Ovary (tissue), 9 donors: ENCODE results near the gene TMED1. TPM values are rescaled to one million over a fixed set of nuclear protein-coding genes. Genes with fewer than 3 reads are reported as not detected.
"Not testable (repeated sequence)": the region's sequence is repeated elsewhere in the genome, so short reads cannot be mapped to it uniquely, and the experiment has no call there.

Source experiments
- DNase-seq, 5 donors: peaks; one replicate each; pipeline ENCODE4 v3.0.0-alpha.2; 2019 to 2020
- H3K27ac ChIP-seq, 2 donors: fragments of 200-600 bp; one replicate each; pipeline versions ENCODE4 v1.5.1 to v1.8.0; 2019 to 2022
- H3K27me3 ChIP-seq: fragments of 200-600 bp; one replicate; pipeline ENCODE4 v1.8.0; 2022
- H3K36me3 ChIP-seq: fragments of 200-600 bp; sonication (generic); one replicate; pipeline ENCODE4 v1.5.1; 2019
- H3K4me1 ChIP-seq: one replicate; pipeline ENCODE4 v1.8.1; 2013; ENCODE audit warnings: mild to moderate bottlenecking, moderate library complexity; ENCODE audit not compliant: insufficient read depth
- H3K4me3 ChIP-seq: fragments of 200-600 bp; sonication (generic); one replicate; pipeline ENCODE4 v1.5.1; 2017
- H3K9me3 ChIP-seq, 2 donors: fragments of 200-600 bp in 1 of 2; sonication (generic) in 1 of 2; one replicate each; pipeline versions ENCODE4 v1.5.1 to v1.8.1; 2013 to 2019; ENCODE audit warnings: mild to moderate bottlenecking in 1 of 2, moderate library complexity in 1 of 2
- CTCF ChIP-seq, 3 donors: fragments of 450-650 bp in 2 of 3; fragments of 200-600 bp in 1 of 3; IDR thresholded peaks; one replicate each; pipeline versions ENCODE4 v1.5.1 to v1.8.0; 2016 to 2022; ENCODE audit warnings: antibody characterized with exemption in 3 of 3, mild to moderate bottlenecking in 1 of 3
- EP300 ChIP-seq: sonication (generic); formaldehyde crosslinking; IDR thresholded peaks from one replicate; pipeline ENCODE4 v1.6.1; 2017; ENCODE audit warnings: antibody characterized with exemption
- POLR2A ChIP-seq: fragments of 450-650 bp; IDR thresholded peaks from one replicate; pipeline ENCODE4 v1.6.1; 2017; ENCODE audit warnings: antibody characterized with exemption, mild to moderate bottlenecking, moderate library complexity
- WGBS, 3 donors: extraction: QIAGEN DNeasy Blood & Tissue Kit in 1 of 3; methylation state at CpG; one replicate each; pipeline versions ENCODE4 v1.1.5 to v1.1.7; 2013 to 2017; 5-methylcytosine and 5-hydroxymethylcytosine counted together
- intact Hi-C, 4 donors: fragments of 100-400 bp; cut with DNase I; formaldehyde crosslinking; loops; one replicate each; pipeline versions ENCODE4 v1.11.0 to v1.15.1; 2022 to 2023
- polyA plus RNA-seq, 2 donors: library from polyadenylated mRNA; stranded (reverse); fragments of 200-250 nt in 1 of 2; fragments of 350-450 nt in 1 of 2; fragmentation: Illumina TruSeq in 1 of 2; extraction: RNeasy Lipid Tissue Mini Kit (QIAGEN cat#74804) in 1 of 2; gene quantifications; one replicate each; pipeline ENCODE4 v1.2.3, GENCODE V29; 2013 to 2014
- total RNA-seq, 7 donors: library from RNA; depleted of rRNA in 2 of 7; stranded (reverse); fragments of >200 nt in 2 of 7; fragmentation: NEBNext Ultra II Directional in 3 of 7; extraction: Animal tissue kit (Norgen Biotek cat#: 25700) in 3 of 7; gene quantifications; one replicate each; pipeline versions ENCODE4 v1.1.0 to v1.2.4, GENCODE V29; 2016 to 2023
- donor health status: DM: no; HTN: no; CAD: no; lungs with moderate emphysema.
- donor health status: DM: no; HTN: no; CAD: no.
- donor health status: Bipolar disorder and iron deficiency.
- donor health status: DM: yes; HTN: yes; CAD: no.
- donor health status: DM: no; HTN: no; CAD: no.
- donor health status: DM: yes; HTN: yes; CAD: no.

Gene TMED1
- total and polyA plus RNA-seq, 9 donors: 9.3 to 53.8 (median 29.1) TPM

- intact Hi-C loops: no loop called here
- TF ChIP-seq CTCF (IDR thresholded peaks at IDR 0.05) (no peak), EP300 (no peak), POLR2A (no peak)
- peaks cover 13% of the 10 kb centered on the region for H3K4me1 ChIP-seq
- no peak overlapping the region for H3K4me3 ChIP-seq
- no peaks in the 10 kb centered on the region for H3K9me3 ChIP-seq
- H3K36me3 ChIP-seq: no peaks in the 10 kb centered on the region
- DNase-seq: no peak
- no peaks in the 10 kb centered on the region for H3K27me3 ChIP-seq
- H3K27ac ChIP-seq: no peak overlapping the region
- 72 to 80% (median 76%) methylated on average over 9 of the region's 9 CpGs for WGBS, 3 donors
Observed at GRCh38 chr19:10882108-10882457, 46.1 kb upstream of the TMED1 start.

- WGBS, 3 donors: 77 to 82% (median 80%) methylated on average over 14 of the region's 14 CpGs
- Histone ChIP-seq H3K36me3 (no peaks in the 10 kb centered on the region), H3K27ac (no peak overlapping the region), H3K27me3 (no peaks in the 10 kb centered on the region), H3K4me3 (no peak overlapping the region), H3K9me3 (no peaks in the 10 kb centered on the region), H3K4me1 (peaks cover 12% of the 10 kb centered on the region)
- intact Hi-C loops: no loop called here
- TF ChIP-seq CTCF (IDR thresholded peaks at IDR 0.05) (no peak), EP300 (no peak), POLR2A (no peak)
- no peak for DNase-seq
Observed at GRCh38 chr19:10881403-10882107, 45.5 kb upstream of the TMED1 start.

GRCh38 chr19:10878253-10878652, 42.2 kb upstream of the TMED1 start:
- DNase-seq: no peak
- Histone ChIP-seq H3K27me3 (no peaks in the 10 kb centered on the region), H3K4me1 (peaks cover 7% of the 10 kb centered on the region), H3K4me3 (no peak overlapping the region), H3K27ac (no peak overlapping the region), H3K9me3 (no peaks in the 10 kb centered on the region), H3K36me3 (no peaks in the 10 kb centered on the region)
- WGBS, 3 donors: 70 to 84% (median 79%) methylated on average over 3 of the region's 3 CpGs
- intact Hi-C loops: loop anchor here in 1 of 4 donors (10.0 kb wide), 1 partner anchor 47 kb away; the partner anchor contains the start of genes TIMM29 and YIPF2
- TF ChIP-seq CTCF (IDR thresholded peaks at IDR 0.05) (no peak), POLR2A (no peak), EP300 (no peak)

- intact Hi-C loops: loop anchor here in 1 of 4 donors (10.0 kb wide), 1 partner anchor 47 kb away; the partner anchor contains the start of genes TIMM29 and YIPF2
- not testable (repeated sequence) for H3K27ac ChIP-seq, H3K9me3 ChIP-seq, H3K36me3 ChIP-seq, H3K27me3 ChIP-seq, H3K4me1 ChIP-seq, H3K4me3 ChIP-seq, DNase-seq
- 92 to 98% (median 96%) methylated on average over 9 of the region's 9 CpGs for WGBS, 3 donors
Observed at GRCh38 chr19:10877608-10878007, 41.6 kb upstream of the TMED1 start.
